Activated T-helper 2 cell treated with anti-CD3 and anti-CD28 coated beads, Interferon-gamma antibody, Interleukin-2, Interleukin-4, amounts not matched to agents 10 μg/mL and 5 μg/mL and 100 μg/mL, durations not matched to agents 14 hours and 24 hours and 36 hours (primary cell): ENCODE measurements around the gene PIAS4. TPM values are rescaled to one million over a fixed set of nuclear protein-coding genes. Genes with fewer than 3 reads are reported as not detected.

ENCODE experiments used
- DNase-seq: peaks from one replicate; pipeline ENCODE4 v3.0.0; 2021; ENCODE audit warnings: low spot score
- H3K27ac Mint-ChIP-seq: one replicate; pipeline ENCODE4 v1.8.0; 2021; ENCODE audit warnings: mixed read lengths
- H3K27me3 Mint-ChIP-seq: one replicate; pipeline ENCODE4 v1.8.0; 2021; ENCODE audit warnings: low read depth, mixed read lengths
- H3K36me3 Mint-ChIP-seq: one replicate; pipeline ENCODE4 v1.8.0; 2021; ENCODE audit warnings: low read depth, mixed read lengths
- H3K4me1 Mint-ChIP-seq: one replicate; pipeline ENCODE4 v1.8.0; 2021; ENCODE audit warnings: low read depth, mixed read lengths
- H3K4me3 Mint-ChIP-seq: one replicate; pipeline ENCODE4 v1.8.0; 2021; ENCODE audit warnings: low read depth, mild to moderate bottlenecking, moderate library complexity, mixed read lengths
- H3K9me3 Mint-ChIP-seq: one replicate; pipeline ENCODE4 v1.8.0; 2021; ENCODE audit warnings: mixed read lengths
- intact Hi-C: fragments of 100-400 bp; cut with micrococcal nuclease; formaldehyde crosslinking; loops from one replicate; pipeline ENCODE4 v1.15.1; 2023
- total RNA-seq: library from RNA; stranded (reverse); gene quantifications from 2 replicates; pipeline ENCODE4 v1.2.3, GENCODE V29; 2022

PIAS4 gene
- total RNA-seq, 1 donor from 2014 or later = 36.3 TPM

- intact Hi-C loops = no loop called here
- Mint-ChIP-seq H3K27ac (no peak overlapping the region), H3K27me3 (no peaks in the 10 kb centered on the region), H3K36me3 (peaks cover 11% of the 10 kb centered on the region), H3K4me1 (no peaks in the 10 kb centered on the region), H3K9me3 (peaks cover 2% of the 10 kb centered on the region), H3K4me3 (no peak overlapping the region)
- no peak for DNase-seq
Observed at GRCh38 chr19:4027146-4027545, 19.6 kb downstream of the PIAS4 start.

- no peaks in the 10 kb centered on the region for H3K27me3 Mint-ChIP-seq
- intact Hi-C loops = no loop called here
- no peak overlapping the region for H3K27ac Mint-ChIP-seq
- H3K4me3 Mint-ChIP-seq = no peak overlapping the region
- H3K4me1 Mint-ChIP-seq = no peaks in the 10 kb centered on the region
- DNase-seq = no peak
- peaks cover 10% of the 10 kb centered on the region for H3K36me3 Mint-ChIP-seq
- H3K9me3 Mint-ChIP-seq = no peaks in the 10 kb centered on the region
Observed at GRCh38 chr19:4028334-4029246, 21.1 kb downstream of the PIAS4 start.

DNA sequence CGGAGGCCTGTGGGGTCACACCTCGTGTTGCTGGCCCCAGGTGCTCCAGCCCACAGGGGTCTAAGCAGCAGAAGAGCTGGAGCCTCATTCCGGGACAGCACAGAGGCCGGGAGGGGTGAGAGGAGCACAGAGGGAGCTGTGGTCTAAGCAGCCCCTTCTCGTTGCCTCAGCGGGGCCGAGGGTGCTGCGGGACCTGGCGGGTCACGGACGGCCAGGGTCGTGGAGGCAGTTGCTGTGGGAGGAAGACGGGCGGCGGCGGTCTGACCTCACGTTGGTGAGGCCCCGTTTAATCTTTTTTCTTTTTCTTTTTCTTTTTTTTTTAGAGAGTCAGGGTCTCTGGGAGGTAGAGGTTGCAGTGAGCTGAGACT, 21.7 kb downstream of the PIAS4 start:
- intact Hi-C loops = no loop called here
- Mint-ChIP-seq H3K36me3 (peaks cover 10% of the 10 kb centered on the region), H3K9me3 (no peaks in the 10 kb centered on the region), H3K27me3 (no peaks in the 10 kb centered on the region), H3K27ac (no peak overlapping the region), H3K4me1 (no peaks in the 10 kb centered on the region), H3K4me3 (no peak overlapping the region)
- no peak for DNase-seq

- no peaks in the 10 kb centered on the region for H3K9me3 Mint-ChIP-seq
- H3K4me3 Mint-ChIP-seq = no peak overlapping the region
- no peaks in the 10 kb centered on the region for H3K27me3 Mint-ChIP-seq
- H3K27ac Mint-ChIP-seq = no peak overlapping the region
- no peaks in the 10 kb centered on the region for H3K4me1 Mint-ChIP-seq
- intact Hi-C loops = no loop called here
- no peak for DNase-seq
- peaks cover 11% of the 10 kb centered on the region for H3K36me3 Mint-ChIP-seq
Observed at GRCh38 chr19:4030552-4030951, 23.0 kb downstream of the PIAS4 start.

DNA sequence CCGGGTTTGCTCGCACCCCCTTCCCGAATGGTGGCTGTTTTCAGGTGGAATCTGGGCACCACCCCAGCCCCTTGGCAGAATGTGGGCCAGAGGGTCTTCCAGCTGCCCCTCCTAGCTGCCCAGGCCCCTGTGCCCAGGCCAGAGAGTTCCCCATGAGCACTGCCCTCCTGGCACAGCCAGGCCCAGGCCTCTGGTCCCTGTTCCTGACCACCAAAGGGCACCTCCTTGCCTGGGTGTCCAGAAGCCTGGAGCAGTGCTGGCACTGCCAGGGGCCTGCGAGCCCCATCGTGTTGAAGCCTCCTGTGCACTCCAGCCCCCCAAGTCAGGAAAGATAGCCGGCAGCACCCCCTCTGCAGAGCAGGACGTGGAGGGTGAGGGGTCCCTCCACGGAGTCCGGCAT, 23.4 kb downstream of the PIAS4 start:
- Mint-ChIP-seq H3K27me3 (no peaks in the 10 kb centered on the region), H3K4me1 (no peaks in the 10 kb centered on the region), H3K9me3 (no peaks in the 10 kb centered on the region), H3K36me3 (peaks cover 11% of the 10 kb centered on the region), H3K27ac (no peak overlapping the region), H3K4me3 (no peak overlapping the region)
- intact Hi-C loops = no loop called here
- DNase-seq = no peak

DNA sequence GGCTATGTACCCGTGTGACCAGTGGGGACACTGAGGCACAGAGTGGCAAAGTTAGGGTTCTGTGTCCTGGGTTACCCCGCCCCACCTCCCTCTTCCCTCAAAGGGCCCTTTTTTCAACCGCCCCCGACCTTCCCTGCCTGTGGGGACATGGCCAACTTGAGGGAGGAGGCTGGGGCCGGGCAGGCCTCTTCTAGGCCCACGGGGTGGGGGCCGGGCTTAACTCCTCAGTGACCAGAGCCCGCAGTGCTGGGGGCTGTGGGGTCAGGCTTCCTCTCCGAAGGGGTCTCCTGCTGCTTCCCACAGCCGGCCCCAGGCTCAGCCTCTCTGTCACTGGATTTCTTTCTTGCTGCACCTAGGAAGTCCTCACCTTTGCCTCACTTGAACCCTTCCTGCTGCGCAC, 23.9 kb downstream of the PIAS4 start:
- no peak for DNase-seq
- intact Hi-C loops = no loop called here
- Mint-ChIP-seq H3K36me3 (peaks cover 11% of the 10 kb centered on the region), H3K4me1 (no peaks in the 10 kb centered on the region), H3K27ac (no peak overlapping the region), H3K27me3 (no peaks in the 10 kb centered on the region), H3K9me3 (no peaks in the 10 kb centered on the region), H3K4me3 (no peak overlapping the region)

DNA sequence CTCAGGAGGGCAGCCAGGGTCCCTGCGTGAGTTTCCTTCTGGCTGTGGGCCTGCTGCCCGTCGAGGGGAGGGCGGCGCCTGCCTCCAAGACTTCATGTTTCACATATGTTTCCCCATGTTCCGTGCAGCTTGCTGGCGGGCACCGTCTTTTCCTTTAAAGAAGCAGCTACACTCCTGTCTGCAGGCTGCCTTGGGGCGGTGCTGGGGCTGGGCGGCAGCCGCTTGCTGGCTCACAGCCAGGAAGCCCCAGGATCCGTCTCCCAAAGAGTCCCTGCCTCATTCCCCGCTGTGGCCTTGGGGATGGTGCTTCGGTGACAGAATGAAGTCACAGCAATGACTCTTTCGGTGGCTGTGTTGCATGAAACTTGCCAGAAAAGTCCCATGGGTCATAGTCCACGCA, 24.9 kb downstream of the PIAS4 start:
- intact Hi-C loops = no loop called here
- Mint-ChIP-seq H3K27me3 (no peaks in the 10 kb centered on the region), H3K9me3 (no peaks in the 10 kb centered on the region), H3K27ac (no peak overlapping the region), H3K4me1 (no peaks in the 10 kb centered on the region), H3K36me3 (peaks cover 11% of the 10 kb centered on the region), H3K4me3 (no peak overlapping the region)
- no peak for DNase-seq

DNA sequence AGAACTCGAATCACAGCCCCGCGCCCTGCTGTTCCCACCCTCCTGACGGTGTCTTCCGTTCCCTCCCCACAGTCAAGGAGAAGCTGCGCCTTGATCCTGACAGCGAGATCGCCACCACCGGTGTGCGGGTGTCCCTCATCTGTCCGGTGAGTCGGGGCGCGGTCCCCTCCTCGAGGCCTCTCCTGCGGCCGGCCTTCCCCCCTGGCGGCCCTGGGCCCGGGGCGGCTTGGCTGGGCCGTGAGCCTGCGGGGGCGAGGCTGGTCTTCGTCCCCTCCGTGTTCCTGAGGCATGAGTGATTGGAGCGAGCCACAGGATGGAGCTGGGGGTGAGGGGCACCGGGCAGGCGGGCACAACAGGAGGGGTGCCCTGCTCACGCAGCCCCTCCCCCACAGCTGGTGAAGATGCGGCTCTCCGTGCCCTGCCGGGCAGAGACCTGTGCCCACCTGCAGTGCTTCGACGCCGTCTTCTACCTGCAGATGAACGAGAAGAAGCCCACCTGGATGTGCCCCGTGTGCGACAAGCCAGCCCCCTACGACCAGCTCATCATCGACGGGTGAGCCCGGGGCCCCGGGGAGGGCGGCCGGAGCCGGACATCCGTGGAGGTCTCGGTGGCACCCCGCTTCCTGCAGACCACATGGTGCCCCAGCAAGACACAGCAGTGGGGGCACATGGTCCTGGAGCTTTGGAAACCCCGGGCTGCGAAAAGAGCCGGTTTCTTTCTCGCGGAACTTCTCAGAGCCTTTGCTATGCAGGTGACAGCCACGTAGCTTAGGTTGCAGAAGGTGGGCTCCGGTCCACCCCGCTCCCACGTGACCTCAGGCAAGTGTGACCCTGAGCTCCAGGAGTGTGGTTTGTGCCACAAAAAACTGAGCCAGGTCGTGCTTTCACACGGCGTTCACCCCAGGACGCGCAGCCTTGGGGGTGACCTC, 25.8 kb downstream of the PIAS4 start:
- intact Hi-C loops = no loop called here
- no peaks in the 10 kb centered on the region for H3K9me3 Mint-ChIP-seq
- H3K27me3 Mint-ChIP-seq = no peaks in the 10 kb centered on the region
- DNase-seq = no peak
- H3K4me3 Mint-ChIP-seq = no peak overlapping the region
- H3K27ac Mint-ChIP-seq = no peak overlapping the region
- peaks cover 15% of the 10 kb centered on the region for H3K36me3 Mint-ChIP-seq
- no peaks in the 10 kb centered on the region for H3K4me1 Mint-ChIP-seq

GRCh38 chr19:4034048-4035017, 26.8 kb downstream of the PIAS4 start:
- Mint-ChIP-seq H3K27ac (no peak overlapping the region), H3K36me3 (peaks cover 11% of the 10 kb centered on the region), H3K9me3 (no peaks in the 10 kb centered on the region), H3K4me1 (no peaks in the 10 kb centered on the region), H3K4me3 (no peak overlapping the region), H3K27me3 (no peaks in the 10 kb centered on the region)
- intact Hi-C loops = no loop called here
- no peak for DNase-seq

DNA sequence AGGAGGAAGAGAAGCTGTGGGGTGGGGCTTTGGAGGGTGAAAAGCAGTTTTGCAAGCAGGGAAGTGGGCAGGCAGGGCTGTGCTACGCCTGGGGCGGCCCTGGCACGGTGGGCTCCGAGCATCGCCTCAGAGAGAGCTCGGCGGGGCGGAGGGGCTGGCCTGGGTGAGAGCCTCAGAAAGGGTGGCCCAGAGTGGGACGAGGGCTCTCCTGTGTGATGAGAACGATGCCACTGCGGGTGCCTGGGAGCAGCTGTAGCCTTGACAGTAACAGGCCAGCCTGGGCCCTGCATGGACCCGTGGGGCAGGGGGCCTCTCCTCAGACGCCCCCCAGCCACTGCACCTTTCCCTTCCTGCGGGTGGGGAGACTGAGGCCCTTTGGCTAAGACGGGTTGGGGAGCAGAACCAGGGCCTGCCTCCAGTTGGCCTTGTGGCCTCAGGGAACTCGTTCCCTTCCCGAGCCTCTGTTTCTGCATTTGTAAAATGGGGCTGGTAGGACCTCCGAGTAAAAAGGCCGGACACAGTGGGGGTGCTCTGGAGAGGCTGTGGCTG, 27.6 kb downstream of the PIAS4 start:
- H3K4me3 Mint-ChIP-seq = no peak overlapping the region
- no peak overlapping the region for H3K27ac Mint-ChIP-seq

DNA sequence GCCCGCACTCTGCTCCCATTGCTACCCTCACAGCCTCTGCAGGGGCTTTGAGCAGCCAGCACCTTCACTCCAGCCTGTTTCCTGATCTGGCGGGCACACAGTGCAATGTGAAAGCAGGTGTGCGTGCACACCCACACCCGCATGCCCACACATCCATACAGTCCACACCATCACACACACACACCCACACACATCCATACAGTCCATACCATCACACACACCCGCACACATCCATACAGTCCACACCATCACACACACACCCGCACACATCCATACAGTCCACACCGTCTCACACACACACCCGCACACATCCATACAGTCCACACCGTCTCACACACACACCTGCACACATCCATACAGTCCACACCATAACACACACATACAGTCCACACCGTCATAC, 28.0 kb downstream of the PIAS4 start:
- Mint-ChIP-seq H3K36me3 (peaks cover 17% of the 10 kb centered on the region), H3K4me3 (no peak overlapping the region), H3K4me1 (no peaks in the 10 kb centered on the region), H3K9me3 (no peaks in the 10 kb centered on the region), H3K27ac (no peak overlapping the region), H3K27me3 (no peaks in the 10 kb centered on the region)
- no peak for DNase-seq
- intact Hi-C loops = no loop called here

More for the DNA sequence above, 27.6 kb downstream of the PIAS4 start:
- Mint-ChIP-seq H3K9me3 (no peaks in the 10 kb centered on the region), H3K4me1 (no peaks in the 10 kb centered on the region), H3K27me3 (no peaks in the 10 kb centered on the region), H3K36me3 (peaks cover 12% of the 10 kb centered on the region)
- intact Hi-C loops = no loop called here
- DNase-seq = no peak
